Measurements from ENCODE around the gene WNK4. TPM values are rescaled to one million over a fixed set of nuclear protein-coding genes. Genes with fewer than 3 reads are reported as not detected.

Gene WNK4
- total RNA-seq, 4 donors from 2014 or later = 0.13 to 0.45 TPM; not detected in 2

GRCh38 chr17:42845918-42846593, 65.6 kb downstream of the WNK4 start:
- DNase-seq = no peak
- no peaks in the 10 kb centered on the region for H3K27me3 ChIP-seq
- TF ChIP-seq, protein P1, sequence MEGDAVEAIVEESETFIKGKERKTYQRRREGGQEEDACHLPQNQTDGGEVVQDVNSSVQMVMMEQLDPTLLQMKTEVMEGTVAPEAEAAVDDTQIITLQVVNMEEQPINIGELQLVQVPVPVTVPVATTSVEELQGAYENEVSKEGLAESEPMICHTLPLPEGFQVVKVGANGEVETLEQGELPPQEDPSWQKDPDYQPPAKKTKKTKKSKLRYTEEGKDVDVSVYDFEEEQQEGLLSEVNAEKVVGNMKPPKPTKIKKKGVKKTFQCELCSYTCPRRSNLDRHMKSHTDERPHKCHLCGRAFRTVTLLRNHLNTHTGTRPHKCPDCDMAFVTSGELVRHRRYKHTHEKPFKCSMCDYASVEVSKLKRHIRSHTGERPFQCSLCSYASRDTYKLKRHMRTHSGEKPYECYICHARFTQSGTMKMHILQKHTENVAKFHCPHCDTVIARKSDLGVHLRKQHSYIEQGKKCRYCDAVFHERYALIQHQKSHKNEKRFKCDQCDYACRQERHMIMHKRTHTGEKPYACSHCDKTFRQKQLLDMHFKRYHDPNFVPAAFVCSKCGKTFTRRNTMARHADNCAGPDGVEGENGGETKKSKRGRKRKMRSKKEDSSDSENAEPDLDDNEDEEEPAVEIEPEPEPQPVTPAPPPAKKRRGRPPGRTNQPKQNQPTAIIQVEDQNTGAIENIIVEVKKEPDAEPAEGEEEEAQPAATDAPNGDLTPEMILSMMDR (IDR thresholded peaks at IDR 0.05) = no peak
- TF ChIP-seq POLR2A (IDR thresholded peaks at IDR 0.05) = no peak
- WGBS, 2 donors = 69 to 77% methylated on average over 6 to 7 of the region's 7 CpGs
- H3K27ac ChIP-seq = no peak overlapping the region
- H3K4me3 ChIP-seq (replicated peaks in 1 of 3) = no peak overlapping the region
- no peaks in the 10 kb centered on the region for H3K9me3 ChIP-seq
- peaks cover 13 to 20% of the 10 kb centered on the region in 2 donors for H3K36me3 ChIP-seq
- H3K4me1 ChIP-seq = peaks cover 8 to 21% of the 10 kb centered on the region in 2 donors
- intact Hi-C loops (cut with DNase I) = loop anchor here (5.0 kb wide), 1 partner anchor 91 kb away; no protein-coding TSS in a partner anchor

Small RNAs within 50 kb of the gene (microRNA-seq; reads per million reads assigned to microRNA genes)
- gene MIR6781 = not detected

Small RNAs within 50 kb of the gene (small RNA-seq; reads per million reads assigned to genes)
- gene HMGN2P15 = not detected
- gene MIR6781 = not detected

Other genes with a start within 250 kb of the WNK4 start
- 100 to 1,000 TPM in 2 of 4 donors, 10 to 100 TPM in 2; 56.7 to 140 (median 101) TPM for gene NAGLU, start 244.4 kb upstream of the WNK4 start, total RNA-seq
- 1 to 10 TPM in 2 of 4 donors, under 1 TPM in 2; 0.21 to 4.1 (median 1.3) TPM for gene HSD17B1, start 227.7 kb upstream of the WNK4 start, total RNA-seq
- gene COASY, start 218.5 kb upstream of the WNK4 start, total RNA-seq = 10 to 100 TPM; 32.7 to 60.9 (median 48.7) TPM
- gene MLX, start 213.5 kb upstream of the WNK4 start, total RNA-seq = 10 to 100 TPM; 47.0 to 62.8 (median 52.9) TPM
- gene PSMC3IP, start 202.9 kb upstream of the WNK4 start, total RNA-seq = 1 to 10 TPM; 1.4 to 5.8 (median 4.5) TPM
- gene RETREG3, start 171.2 kb upstream of the WNK4 start, total RNA-seq = 10 to 100 TPM; 61.9 to 74.4 (median 72.1) TPM
- gene TUBG1, start 170.9 kb upstream of the WNK4 start, total RNA-seq = 10 to 100 TPM; 17.1 to 45.6 (median 31.7) TPM
- gene TUBG2, start 121.3 kb upstream of the WNK4 start, total RNA-seq = 10 to 100 TPM; 20.4 to 38.7 (median 24.4) TPM
- 10 to 100 TPM; 22.0 to 30.4 (median 26.4) TPM for gene PLEKHH3, start 103.6 kb upstream of the WNK4 start, total RNA-seq
- gene CCR10, start 98.8 kb upstream of the WNK4 start, total RNA-seq = 1 to 10 TPM; 2.0 to 3.6 (median 2.6) TPM
- 1 to 10 TPM; 2.3 to 4.2 (median 2.5) TPM for gene CNTNAP1, start 98.1 kb upstream of the WNK4 start, total RNA-seq
- gene EZH1, start 35.6 kb upstream of the WNK4 start, total RNA-seq = 10 to 100 TPM; 39.3 to 69.2 (median 56.4) TPM
- 10 to 100 TPM; 18.6 to 55.3 (median 25.7) TPM for gene RAMP2, start 19.4 kb upstream of the WNK4 start, total RNA-seq
- 10 to 100 TPM; 38.5 to 71.2 (median 56.3) TPM for gene VPS25, start 7.2 kb upstream of the WNK4 start, total RNA-seq
- 10 to 100 TPM; 46.4 to 94.4 (median 80.3) TPM for gene COA3, start 18.1 kb downstream of the WNK4 start, total RNA-seq
- gene CNTD1, start 18.3 kb downstream of the WNK4 start, total RNA-seq = under 1 TPM in 1 of 4 donors, not detected in 3; 0.27 TPM
- 100 to 1,000 TPM; 107 to 213 (median 120) TPM for gene BECN1, start 43.7 kb downstream of the WNK4 start, total RNA-seq
- 100 to 1,000 TPM in 1 of 4 donors, 10 to 100 TPM in 3; 78.3 to 119 (median 85.4) TPM for gene PSME3, start 52.8 kb downstream of the WNK4 start, total RNA-seq
- gene AOC2, start 64.0 kb downstream of the WNK4 start, total RNA-seq = 1 to 10 TPM in 3 of 4 donors, under 1 TPM in 1; 0.93 to 1.7 (median 1.3) TPM
- 10 to 100 TPM in 1 of 4 donors, 1 to 10 TPM in 3; 4.2 to 11.6 (median 5.8) TPM for gene AOC3, start 70.6 kb downstream of the WNK4 start, total RNA-seq
- not detected for gene G6PC1, start 120.2 kb downstream of the WNK4 start, total RNA-seq
- gene AARSD1, start 183.8 kb downstream of the WNK4 start, total RNA-seq = 10 to 100 TPM; 25.6 to 37.9 (median 32.5) TPM
- under 1 TPM in 3 of 4 donors, not detected in 1; 0.11 to 0.75 (median 0.54) TPM for gene PTGES3L, start 199.5 kb downstream of the WNK4 start, total RNA-seq
- 10 to 100 TPM; 25.8 to 31.9 (median 28.4) TPM for gene RUNDC1, start 200.0 kb downstream of the WNK4 start, total RNA-seq
- gene RPL27, start 217.8 kb downstream of the WNK4 start, total RNA-seq = 1,000 to 10,000 TPM in 2 of 4 donors, 100 to 1,000 TPM in 2; 425 to 1,406 (median 814) TPM
- 10 to 100 TPM; 23.9 to 43.9 (median 35.8) TPM for gene IFI35, start 226.2 kb downstream of the WNK4 start, total RNA-seq
- gene VAT1, start 241.8 kb downstream of the WNK4 start, total RNA-seq = 100 to 1,000 TPM; 118 to 153 (median 131) TPM
- gene RND2, start 244.6 kb downstream of the WNK4 start, total RNA-seq = 10 to 100 TPM in 2 of 4 donors, 1 to 10 TPM in 2; 5.2 to 14.8 (median 10.3) TPM

All from thyroid gland (tissue), 4 donors.